Nephron (organoid): ENCODE data around the gene DNAJC4.
A peak's percentile ranks its signal among the peaks of the same experiment; 100 is the strongest.

Experiments
- H3K27ac Mint-ChIP-seq, 3 experiments: 2 replicates each; pipeline ENCODE4 v1.8.0; 2020; ENCODE audit warnings: mixed read lengths in 3 of 3, mild to moderate bottlenecking in 2 of 3, moderate library complexity in 1 of 3
- H3K27me3 Mint-ChIP-seq: 2 replicates; pipeline ENCODE4 v1.8.0; 2021; ENCODE audit warnings: low read depth, mild to moderate bottlenecking, moderate library complexity, mixed read lengths
- H3K36me3 Mint-ChIP-seq: 2 replicates; pipeline ENCODE4 v1.8.0; 2020; ENCODE audit warnings: low read depth, mixed read lengths
- H3K4me1 Mint-ChIP-seq: 2 replicates; pipeline ENCODE4 v1.8.0; 2020; ENCODE audit warnings: mixed read lengths
- H3K4me3 Mint-ChIP-seq, 3 experiments: 2 replicates each; pipeline ENCODE4 v1.8.0; 2020; ENCODE audit warnings: mild to moderate bottlenecking in 3 of 3, mixed read lengths in 3 of 3, moderate library complexity in 2 of 3
- H3K9me3 Mint-ChIP-seq: 2 replicates; pipeline ENCODE4 v1.8.0; 2020; ENCODE audit warnings: mixed read lengths
- TF ChIP-seq, protein P1 (sequence below), 3 experiments: fragments of 200-600 bp; sonication (generic); IDR thresholded peaks; one replicate each; pipeline ENCODE4 v1.5.0; 2021; ENCODE audit warnings: antibody characterized with exemption in 3 of 3; ENCODE audit not compliant: unreplicated experiment in 3 of 3

DNAJC4 gene

DNA sequence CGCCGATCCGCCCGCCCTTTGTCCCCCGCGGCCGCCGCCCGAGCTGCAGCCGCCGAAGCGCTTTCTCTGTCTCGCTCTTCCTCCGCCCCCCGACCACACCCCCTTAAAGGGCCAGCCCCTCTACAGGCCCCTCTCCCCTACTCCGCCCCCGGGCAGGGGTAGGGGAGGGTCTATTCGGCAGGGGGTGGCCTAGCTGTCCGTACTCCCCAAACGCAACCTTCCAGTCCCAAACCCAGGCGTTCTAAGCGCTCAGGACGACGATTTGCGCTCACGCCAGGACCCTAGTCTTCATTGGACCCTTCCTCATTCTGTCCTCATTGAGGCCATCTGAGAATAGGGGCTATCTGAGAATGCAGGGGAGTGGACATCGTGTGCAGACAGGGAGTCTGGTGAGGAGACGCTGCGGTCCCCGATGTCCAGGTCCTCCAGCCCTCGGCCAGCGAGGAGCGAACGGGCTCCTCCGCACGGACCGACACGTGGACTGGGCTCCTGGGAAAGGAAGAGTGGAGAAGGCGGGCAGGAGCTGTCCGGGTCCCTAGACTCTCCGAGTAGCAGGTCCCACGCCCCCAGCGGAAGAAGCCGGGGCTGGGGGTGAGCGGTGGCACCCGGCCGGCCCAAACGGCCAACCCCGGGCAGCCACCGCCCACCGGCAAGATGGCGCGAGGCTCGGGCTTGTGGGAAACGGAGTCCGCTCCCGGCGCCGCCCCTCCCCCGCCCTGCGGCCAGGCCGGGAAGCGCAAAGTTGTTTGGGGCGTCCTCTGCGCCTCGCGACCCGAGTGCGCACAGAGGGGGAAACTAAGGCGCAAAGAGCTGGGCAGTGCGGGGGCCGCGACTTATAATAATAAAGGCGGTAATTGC lies 16.8 kb downstream of the DNAJC4 start, which contains the start of gene PPP1R14B:
Gene PPP1R14B (minus strand): TSS at position 73 of the 858 bp plus-strand sequence. CDS start 270 bp downstream, outside the sequence.
- H3K36me3 Mint-ChIP-seq: peaks cover 6% of the 10 kb centered on the region
- TF ChIP-seq, protein P1, sequence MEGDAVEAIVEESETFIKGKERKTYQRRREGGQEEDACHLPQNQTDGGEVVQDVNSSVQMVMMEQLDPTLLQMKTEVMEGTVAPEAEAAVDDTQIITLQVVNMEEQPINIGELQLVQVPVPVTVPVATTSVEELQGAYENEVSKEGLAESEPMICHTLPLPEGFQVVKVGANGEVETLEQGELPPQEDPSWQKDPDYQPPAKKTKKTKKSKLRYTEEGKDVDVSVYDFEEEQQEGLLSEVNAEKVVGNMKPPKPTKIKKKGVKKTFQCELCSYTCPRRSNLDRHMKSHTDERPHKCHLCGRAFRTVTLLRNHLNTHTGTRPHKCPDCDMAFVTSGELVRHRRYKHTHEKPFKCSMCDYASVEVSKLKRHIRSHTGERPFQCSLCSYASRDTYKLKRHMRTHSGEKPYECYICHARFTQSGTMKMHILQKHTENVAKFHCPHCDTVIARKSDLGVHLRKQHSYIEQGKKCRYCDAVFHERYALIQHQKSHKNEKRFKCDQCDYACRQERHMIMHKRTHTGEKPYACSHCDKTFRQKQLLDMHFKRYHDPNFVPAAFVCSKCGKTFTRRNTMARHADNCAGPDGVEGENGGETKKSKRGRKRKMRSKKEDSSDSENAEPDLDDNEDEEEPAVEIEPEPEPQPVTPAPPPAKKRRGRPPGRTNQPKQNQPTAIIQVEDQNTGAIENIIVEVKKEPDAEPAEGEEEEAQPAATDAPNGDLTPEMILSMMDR (IDR thresholded peaks at IDR 0.05; ENCODE audit: unreplicated experiment in 3 of 3): peak in 1 of 3 experiments; percentile 9
- H3K4me3 Mint-ChIP-seq: peak within 1 kb of the TSS; percentile 91 to 96 (median 93)
- no peaks in the 10 kb centered on the region for H3K27me3 Mint-ChIP-seq
- peak within 1 kb of the TSS; percentile 94 to 95 (median 94) for H3K27ac Mint-ChIP-seq
- no peaks in the 10 kb centered on the region for H3K9me3 Mint-ChIP-seq
- peaks cover 27% of the 10 kb centered on the region for H3K4me1 Mint-ChIP-seq

- TF ChIP-seq, protein P1 (IDR thresholded peaks at IDR 0.05; ENCODE audit: unreplicated experiment in 3 of 3): no peak
- Mint-ChIP-seq H3K27me3 (no peaks in the 10 kb centered on the region), H3K27ac (peak overlapping the region; percentile 88 to 94 (median 92)), H3K4me3 (peak overlapping the region; percentile 88 to 93 (median 89)), H3K36me3 (peaks cover 6% of the 10 kb centered on the region), H3K4me1 (peaks cover 27% of the 10 kb centered on the region), H3K9me3 (no peaks in the 10 kb centered on the region)
These were observed 17.6 kb downstream of the DNAJC4 start for GRCh38 chr11:64247729-64248531.

GRCh38 chr11:64248578-64248977 lies 18.2 kb downstream of the DNAJC4 start:
- Mint-ChIP-seq H3K4me1 (peaks cover 22% of the 10 kb centered on the region), H3K27me3 (no peaks in the 10 kb centered on the region), H3K27ac (no peak overlapping the region), H3K9me3 (no peaks in the 10 kb centered on the region), H3K36me3 (peaks cover under 1% of the 10 kb centered on the region), H3K4me3 (peak overlapping the region; percentile 88 to 93 (median 89))
- TF ChIP-seq, protein P1 (IDR thresholded peaks at IDR 0.05; ENCODE audit: unreplicated experiment in 3 of 3): no peak

DNA sequence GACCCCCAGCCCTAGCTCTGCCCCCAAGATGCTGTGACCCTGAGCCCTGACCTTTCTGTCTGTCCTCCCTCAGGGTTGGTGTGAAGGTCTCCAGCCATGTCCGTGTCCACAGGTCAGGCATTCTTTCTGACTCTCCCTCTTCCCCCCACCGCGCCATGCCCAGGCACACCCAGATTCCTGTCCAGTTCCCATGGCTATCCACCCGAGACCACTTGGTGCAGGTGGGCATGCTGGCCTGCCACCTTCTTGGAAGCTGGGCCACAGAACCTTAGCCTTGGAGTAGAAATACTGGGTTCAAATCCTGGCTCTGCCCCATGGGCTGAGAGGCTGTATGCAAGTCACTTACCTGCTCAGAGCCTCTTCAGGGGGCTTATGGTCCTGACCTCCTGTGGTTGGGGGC lies 18.7 kb downstream of the DNAJC4 start:
- H3K9me3 Mint-ChIP-seq: no peaks in the 10 kb centered on the region
- peaks cover 19% of the 10 kb centered on the region for H3K4me1 Mint-ChIP-seq
- peak overlapping the region in 1 of 3 experiments; percentile 41 for H3K27ac Mint-ChIP-seq
- peak overlapping the region; percentile 55 to 93 (median 89) for H3K4me3 Mint-ChIP-seq
- peaks cover 3% of the 10 kb centered on the region for H3K36me3 Mint-ChIP-seq
- H3K27me3 Mint-ChIP-seq: no peaks in the 10 kb centered on the region
- TF ChIP-seq, protein P1 (IDR thresholded peaks at IDR 0.05; ENCODE audit: unreplicated experiment in 3 of 3): no peak

GRCh38 chr11:64249563-64250414 lies 19.4 kb downstream of the DNAJC4 start:
- Mint-ChIP-seq H3K36me3 (peaks cover 3% of the 10 kb centered on the region), H3K4me1 (peaks cover 19% of the 10 kb centered on the region), H3K4me3 (peak overlapping the region; percentile 55 to 93 (median 89)), H3K27me3 (no peaks in the 10 kb centered on the region), H3K27ac (peak overlapping the region in 2 of 3 experiments; percentile 41 to 72), H3K9me3 (no peaks in the 10 kb centered on the region)
- TF ChIP-seq, protein P1 (IDR thresholded peaks at IDR 0.05; ENCODE audit: unreplicated experiment in 3 of 3): no peak
